HG02973 (cell line): ENCODE results near the gene CACTIN.

Experiments
- ATAC-seq: cut with Tn5 transposase; IDR thresholded peaks from one replicate; pipeline ENCODE4 v1.9.1; 2021; ENCODE audit warnings: moderate library complexity; ENCODE audit not compliant: unreplicated experiment

The CACTIN gene

GRCh38 chr19:3664879-3665642, 38.5 kb upstream of the CACTIN start:
- ATAC-seq, result no peak

GRCh38 chr19:3663838-3664237, 37.2 kb upstream of the CACTIN start:
- no peak for ATAC-seq

GRCh38 chr19:3661284-3662238, 35.0 kb upstream of the CACTIN start:
- no peak for ATAC-seq

- no peak for ATAC-seq
Measured at GRCh38 chr19:3660493-3661219, 34.1 kb upstream of the CACTIN start.

GRCh38 chr19:3659746-3660112, 33.1 kb upstream of the CACTIN start:
- no peak for ATAC-seq

- ATAC-seq, result no peak
Measured at GRCh38 chr19:3658870-3659745, 32.5 kb upstream of the CACTIN start.

- no peak for ATAC-seq
Measured at GRCh38 chr19:3658004-3658869, 31.6 kb upstream of the CACTIN start.

GRCh38 chr19:3657395-3657769, 30.8 kb upstream of the CACTIN start:
- ATAC-seq, result no peak

GRCh38 chr19:3656747-3657394, 30.3 kb upstream of the CACTIN start:
- no peak for ATAC-seq

GRCh38 chr19:3656073-3656746, 29.6 kb upstream of the CACTIN start:
- no peak for ATAC-seq

GRCh38 chr19:3655402-3656072, 28.9 kb upstream of the CACTIN start:
- no peak for ATAC-seq

GRCh38 chr19:3653865-3654513, 27.4 kb upstream of the CACTIN start:
- no peak for ATAC-seq

- ATAC-seq, result no peak
Measured at GRCh38 chr19:3653081-3653795, 26.6 kb upstream of the CACTIN start.

- no peak for ATAC-seq
Measured at GRCh38 chr19:3652422-3652821, 25.8 kb upstream of the CACTIN start.

GRCh38 chr19:3651684-3652083, 25.1 kb upstream of the CACTIN start:
- no peak for ATAC-seq

- ATAC-seq, result no peak
Measured at GRCh38 chr19:3649888-3650287, 23.3 kb upstream of the CACTIN start.
